Measurements from ENCODE around the gene ZNF48.

The ZNF48 gene

GRCh38 chr16:30449116-30449435 lies 53.9 kb downstream of the ZNF48 start:
- DNase-seq = no peak
- Histone ChIP-seq H3K27ac (no peak overlapping the region), H3K36me3 (replicated peaks) (no peaks in the 10 kb centered on the region), H3K27me3 (replicated peaks) (no peaks in the 10 kb centered on the region), H3K4me3 (ENCODE audit: low read depth, low read length) (no peak overlapping the region)
- no peak for TF ChIP-seq CTCF (IDR thresholded peaks at IDR 0.05; ENCODE audit: low read depth, low read length, missing control alignments)
- in situ Hi-C loops (cut with HindIII; ENCODE audit: low pct_ligation_motif_present, low sequenced_read_pairs) = loop anchor here (25.0 kb wide), 1 partner anchor 163 kb away; the partner anchor contains the start of gene ZNF689
